HG03066 (cell line): Measurements from ENCODE around the gene COQ10B.
"Not testable (repeated sequence)": the region's sequence is repeated elsewhere in the genome, so short reads cannot be mapped to it uniquely, and the experiment has no call there.

Source experiments
- ATAC-seq: cut with Tn5 transposase; IDR thresholded peaks from one replicate; pipeline ENCODE4 v1.9.1; 2021; ENCODE audit warnings: low read depth; ENCODE audit not compliant: unreplicated experiment

COQ10B gene

GRCh38 chr2:197450465-197450864, 2.9 kb upstream of the COQ10B start:
- no peak for ATAC-seq

- ATAC-seq: not testable (repeated sequence)
Observed at GRCh38 chr2:197450935-197451358, 2.4 kb upstream of the COQ10B start.

- no peak for ATAC-seq
Observed at GRCh38 chr2:197452754-197453122, 614 bp upstream of the COQ10B start.

GRCh38 chr2:197453914-197454398, 604 bp downstream of the COQ10B start:
- ATAC-seq: peak; percentile 37

- ATAC-seq: no peak
Observed at GRCh38 chr2:197454923-197455322, 1.6 kb downstream of the COQ10B start.

- ATAC-seq: no peak
Observed at GRCh38 chr2:197455428-197455827, 2.1 kb downstream of the COQ10B start.

GRCh38 chr2:197460649-197461048, 7.3 kb downstream of the COQ10B start:
- no peak for ATAC-seq

- no peak for ATAC-seq
Observed at GRCh38 chr2:197461057-197461456, 7.7 kb downstream of the COQ10B start.

- ATAC-seq: no peak
Observed at GRCh38 chr2:197464175-197464574, 10.8 kb downstream of the COQ10B start.

GRCh38 chr2:197472166-197472565, 18.8 kb downstream of the COQ10B start:
- ATAC-seq: no peak

GRCh38 chr2:197477797-197478196, 24.4 kb downstream of the COQ10B start:
- ATAC-seq: no peak

- no peak for ATAC-seq
Observed at GRCh38 chr2:197480165-197481036, 27.0 kb downstream of the COQ10B start.

GRCh38 chr2:197484248-197484647, 30.9 kb downstream of the COQ10B start:
- ATAC-seq: not testable (repeated sequence)

GRCh38 chr2:197486175-197486574, 32.8 kb downstream of the COQ10B start:
- no peak for ATAC-seq

GRCh38 chr2:197487385-197487784, 34.0 kb downstream of the COQ10B start:
- no peak for ATAC-seq

- ATAC-seq: no peak
Observed at GRCh38 chr2:197495433-197496134, 42.2 kb downstream of the COQ10B start.

GRCh38 chr2:197496695-197497094, 43.3 kb downstream of the COQ10B start:
- no peak for ATAC-seq

GRCh38 chr2:197497326-197497725, 44.0 kb downstream of the COQ10B start:
- no peak for ATAC-seq

GRCh38 chr2:197498235-197498936, 45.0 kb downstream of the COQ10B start:
- no peak for ATAC-seq

- ATAC-seq: peak; percentile 22
Observed at GRCh38 chr2:197498937-197499593, 45.7 kb downstream of the COQ10B start.
